22Rv1 (cell line): ENCODE results near the gene TMEM130.

Experiments used
- ZFX ChIP-seq: fragments of 450-650 bp; IDR thresholded peaks from 2 replicates; pipeline ENCODE4 v1.6.1; 2017; ENCODE audit warnings: antibody characterized with exemption, borderline replicate concordance
- TF ChIP-seq, protein P1 (sequence below): fragments of 450-650 bp; IDR thresholded peaks from 2 replicates; pipeline ENCODE4 v1.5.1; 2017; ENCODE audit warnings: mild to moderate bottlenecking

DNA sequence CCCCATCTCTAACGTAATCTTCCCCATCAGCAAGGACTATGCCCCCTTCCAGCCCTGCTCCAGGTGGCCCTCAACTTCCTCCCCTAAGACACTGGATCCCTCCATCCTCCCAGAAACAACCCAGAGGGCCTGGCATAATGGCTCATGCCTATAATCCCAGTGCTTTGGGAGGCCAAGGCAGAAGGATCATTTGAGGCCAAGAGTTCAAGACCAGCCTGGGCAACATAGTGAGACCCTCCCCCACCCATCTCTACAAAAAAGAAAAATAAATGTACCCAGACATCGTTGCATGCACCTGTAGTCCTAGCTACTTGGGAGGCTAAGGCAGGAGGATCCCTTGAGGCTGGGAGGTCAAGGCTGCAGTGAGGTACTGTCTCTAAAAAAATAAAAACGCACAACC is 42.6 kb downstream of the TMEM130 start:
- TF ChIP-seq, protein P1, sequence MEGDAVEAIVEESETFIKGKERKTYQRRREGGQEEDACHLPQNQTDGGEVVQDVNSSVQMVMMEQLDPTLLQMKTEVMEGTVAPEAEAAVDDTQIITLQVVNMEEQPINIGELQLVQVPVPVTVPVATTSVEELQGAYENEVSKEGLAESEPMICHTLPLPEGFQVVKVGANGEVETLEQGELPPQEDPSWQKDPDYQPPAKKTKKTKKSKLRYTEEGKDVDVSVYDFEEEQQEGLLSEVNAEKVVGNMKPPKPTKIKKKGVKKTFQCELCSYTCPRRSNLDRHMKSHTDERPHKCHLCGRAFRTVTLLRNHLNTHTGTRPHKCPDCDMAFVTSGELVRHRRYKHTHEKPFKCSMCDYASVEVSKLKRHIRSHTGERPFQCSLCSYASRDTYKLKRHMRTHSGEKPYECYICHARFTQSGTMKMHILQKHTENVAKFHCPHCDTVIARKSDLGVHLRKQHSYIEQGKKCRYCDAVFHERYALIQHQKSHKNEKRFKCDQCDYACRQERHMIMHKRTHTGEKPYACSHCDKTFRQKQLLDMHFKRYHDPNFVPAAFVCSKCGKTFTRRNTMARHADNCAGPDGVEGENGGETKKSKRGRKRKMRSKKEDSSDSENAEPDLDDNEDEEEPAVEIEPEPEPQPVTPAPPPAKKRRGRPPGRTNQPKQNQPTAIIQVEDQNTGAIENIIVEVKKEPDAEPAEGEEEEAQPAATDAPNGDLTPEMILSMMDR = no peak
- no peak for TF ChIP-seq ZFX
